WTC11 (cell line): ENCODE measurements around the gene SRSF12. TPM values are rescaled to one million over a fixed set of nuclear protein-coding genes. Genes with fewer than 3 reads are reported as not detected.

Experiments used
- ATAC-seq: fragments of 200-7000 bp; cut with Tn5 transposase; 2 replicates; pipeline ENCODE4 v1.10.0; 2021; ENCODE audit warnings: mild to moderate bottlenecking, moderate library complexity
- CTCF ChIA-PET: fragments of 300-600 bp; sonication (Branson Sonifier 250); formaldehyde crosslinking; loops from one replicate; lab custom pipeline; 2021; ENCODE audit warnings: antibody characterized with exemption; lab: Charles Lee
- POLR2A ChIA-PET: fragments of 350-600 bp; sonication (Branson Sonifier 250); formaldehyde crosslinking; loops from one replicate; lab custom pipeline; 2021; ENCODE audit warnings: antibody characterized with exemption; lab: Charles Lee
- DNase-seq: peaks from one replicate; pipeline ENCODE4 v3.0.0; 2021; ENCODE audit warnings: low spot score
- H3K27ac Mint-ChIP-seq: 2 replicates; pipeline ENCODE4 v1.8.0; 2021; ENCODE audit warnings: mixed read lengths
- H3K27me3 Mint-ChIP-seq: 2 replicates; pipeline ENCODE4 v1.8.0; 2021; ENCODE audit warnings: low read depth, mild to moderate bottlenecking, moderate library complexity, mixed read lengths
- H3K36me3 Mint-ChIP-seq: 2 replicates; pipeline ENCODE4 v1.8.0; 2021; ENCODE audit warnings: mixed read lengths
- H3K4me1 Mint-ChIP-seq: 2 replicates; pipeline ENCODE4 v1.8.0; 2022; ENCODE audit warnings: mixed read lengths
- H3K4me3 Mint-ChIP-seq: 2 replicates; pipeline ENCODE4 v1.8.0; 2021; ENCODE audit warnings: mild to moderate bottlenecking, moderate library complexity, mixed read lengths
- H3K9me3 Mint-ChIP-seq: 2 replicates; pipeline ENCODE4 v1.8.0; 2021; ENCODE audit warnings: mixed read lengths
- CDX4 ChIP-seq: fragments of 250-450 bp; sonication (Bioruptor Pico); IDR thresholded peaks from 2 replicates; pipeline ENCODE4 v1.9.0; 2021; ENCODE audit warnings: moderate library complexity, mild to moderate bottlenecking, inconsistent platforms, borderline replicate concordance
- CREM ChIP-seq: sonication (generic); formaldehyde crosslinking; IDR thresholded peaks from 2 replicates; pipeline ENCODE4 v1.8.1; 2022; ENCODE audit warnings: mild to moderate bottlenecking, missing genetic modification reagents, moderate library complexity
- FOXJ3 ChIP-seq: sonication (generic); formaldehyde crosslinking; IDR thresholded peaks from 2 replicates; pipeline ENCODE4 v1.9.0; 2021; ENCODE audit warnings: missing genetic modification reagents, mild to moderate bottlenecking, borderline replicate concordance
- GABPB1 ChIP-seq: sonication (generic); formaldehyde crosslinking; IDR thresholded peaks from 2 replicates; pipeline ENCODE4 v1.8.1; 2023; ENCODE audit warnings: mild to moderate bottlenecking, missing genetic modification reagents
- GTF2I ChIP-seq: fragments of 250-450 bp; sonication (Bioruptor Pico); conservative IDR thresholded peaks from 2 replicates; pipeline ENCODE4 v1.4.0; 2021; ENCODE audit warnings: mild to moderate bottlenecking
- MXD4 ChIP-seq: fragments of 250-450 bp; sonication (Bioruptor Pico); IDR thresholded peaks from 2 replicates; pipeline ENCODE4 v1.8.0; 2021; ENCODE audit warnings: mild to moderate bottlenecking, moderate library complexity, borderline replicate concordance
- OVOL2 ChIP-seq: fragments of 250-450 bp; sonication (Bioruptor Pico); IDR thresholded peaks from 2 replicates; pipeline ENCODE4 v1.9.0; 2021; ENCODE audit warnings: mild to moderate bottlenecking, borderline replicate concordance
- PRDM15 ChIP-seq: sonication (generic); formaldehyde crosslinking; IDR thresholded peaks from 2 replicates; pipeline ENCODE4 v1.8.0; 2022; ENCODE audit warnings: missing genetic modification reagents
- PREB ChIP-seq: sonication (generic); formaldehyde crosslinking; IDR thresholded peaks from 2 replicates; pipeline ENCODE4 v1.8.1; 2022; ENCODE audit warnings: mild to moderate bottlenecking, missing genetic modification reagents, moderate library complexity, borderline replicate concordance
- RORB ChIP-seq: fragments of 250-450 bp; sonication (Bioruptor Pico); IDR thresholded peaks from 2 replicates; pipeline ENCODE4 v1.9.0; 2021; ENCODE audit warnings: mild to moderate bottlenecking
- STAT6 ChIP-seq: sonication (generic); formaldehyde crosslinking; conservative IDR thresholded peaks from 2 replicates; pipeline ENCODE4 v1.8.1; 2023; ENCODE audit warnings: mild to moderate bottlenecking, low read depth, missing genetic modification reagents, moderate library complexity
- USF2 ChIP-seq: sonication (generic); formaldehyde crosslinking; IDR thresholded peaks from 2 replicates; pipeline ENCODE4 v1.8.1; 2023; ENCODE audit warnings: mild to moderate bottlenecking, missing genetic modification reagents, moderate library complexity
- ZNF121 ChIP-seq: sonication (generic); formaldehyde crosslinking; IDR thresholded peaks from 2 replicates; pipeline ENCODE4 v1.8.0; 2023; ENCODE audit warnings: missing genetic modification reagents
- ZNF263 ChIP-seq: sonication (generic); formaldehyde crosslinking; IDR thresholded peaks from 2 replicates; pipeline ENCODE4 v1.8.1; 2022; ENCODE audit warnings: low read depth, mild to moderate bottlenecking, moderate library complexity, missing genetic modification reagents
- ZNF416 ChIP-seq: fragments of 250-450 bp; sonication (Bioruptor Pico); IDR thresholded peaks from 2 replicates; pipeline ENCODE4 v1.9.0; 2021; ENCODE audit warnings: mild to moderate bottlenecking, inconsistent platforms
- total RNA-seq: library from RNA; stranded (reverse); gene quantifications from 3 replicates; pipeline ENCODE4 v1.2.3, GENCODE V29; 2021
- TF ChIP-seq, protein P1 (sequence below): fragments of 250-450 bp; sonication (Bioruptor Pico); IDR thresholded peaks from 2 replicates; pipeline ENCODE4 v1.9.0; 2021; ENCODE audit warnings: mild to moderate bottlenecking, borderline replicate concordance
- TF ChIP-seq, protein P2 (sequence below): sonication (generic); formaldehyde crosslinking; IDR thresholded peaks from 2 replicates; pipeline ENCODE4 v1.8.1; 2023; ENCODE audit warnings: mild to moderate bottlenecking, missing genetic modification reagents, moderate library complexity
- TF ChIP-seq, protein P3 (sequence below): sonication (generic); formaldehyde crosslinking; IDR thresholded peaks from 2 replicates; pipeline ENCODE4 v1.8.1; 2023; ENCODE audit warnings: mild to moderate bottlenecking, missing genetic modification reagents

The SRSF12 gene
- total RNA-seq, 1 experiment from 2014 or later = 3.8 TPM

DNA sequence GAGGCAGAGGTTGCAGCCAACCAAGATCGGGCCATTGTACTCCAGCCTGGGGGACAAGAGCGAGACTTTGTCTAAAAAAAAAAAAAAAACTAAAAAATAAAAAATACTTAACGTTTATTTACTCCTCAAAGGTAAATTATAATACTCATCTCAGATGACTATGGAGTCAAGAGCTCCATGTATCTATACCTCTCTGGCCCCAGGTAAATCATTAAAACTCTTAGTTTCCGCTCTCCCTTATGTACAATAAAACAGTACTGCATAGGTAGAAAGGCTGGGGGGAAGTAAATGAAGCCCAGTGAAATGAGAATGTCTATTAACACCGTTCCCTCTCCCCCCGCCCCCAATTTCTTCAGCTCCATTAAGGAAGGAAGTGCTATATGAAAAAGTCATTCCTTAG is 1.2 kb downstream of the SRSF12 start:
- Mint-ChIP-seq H3K27ac (no peak overlapping the region), H3K36me3 (no peaks in the 10 kb centered on the region), H3K4me3 (peak overlapping the region; percentile 74), H3K4me1 (peaks cover 9% of the 10 kb centered on the region), H3K27me3 (peaks cover 49% of the 10 kb centered on the region), H3K9me3 (no peaks in the 10 kb centered on the region)
- ChIA-PET CTCF (interaction anchor here (0.7 to 1.9 kb wide), 4 partner anchors 8 to 134 kb away, joined by 3 to 21 read pairs (median 5); no protein-coding TSS in a partner anchor), POLR2A (interaction anchor here (2.7 kb wide), 1 partner anchor 37 kb away, joined by 23 read pairs; the partner anchor contains the start of gene PNRC1)
- no peak for DNase-seq
- ATAC-seq = no peak
- TF ChIP-seq STAT6 (CRISPR knock-in tag) (no peak), USF2 (CRISPR knock-in tag) (no peak), RORB (CRISPR knock-in tag) (no peak), MXD4 (CRISPR knock-in tag) (no peak), FOXJ3 (CRISPR knock-in tag) (no peak), ZNF416 (CRISPR knock-in tag) (no peak), CREM (no peak), PREB (no peak), ZNF263 (CRISPR knock-in tag) (no peak), GABPB1 (CRISPR knock-in tag) (no peak), ZNF121 (CRISPR knock-in tag) (no peak), GTF2I (CRISPR knock-in tag) (no peak), OVOL2 (CRISPR knock-in tag) (no peak), CDX4 (no peak), PRDM15 (CRISPR knock-in tag) (no peak)
- TF ChIP-seq, protein P1, sequence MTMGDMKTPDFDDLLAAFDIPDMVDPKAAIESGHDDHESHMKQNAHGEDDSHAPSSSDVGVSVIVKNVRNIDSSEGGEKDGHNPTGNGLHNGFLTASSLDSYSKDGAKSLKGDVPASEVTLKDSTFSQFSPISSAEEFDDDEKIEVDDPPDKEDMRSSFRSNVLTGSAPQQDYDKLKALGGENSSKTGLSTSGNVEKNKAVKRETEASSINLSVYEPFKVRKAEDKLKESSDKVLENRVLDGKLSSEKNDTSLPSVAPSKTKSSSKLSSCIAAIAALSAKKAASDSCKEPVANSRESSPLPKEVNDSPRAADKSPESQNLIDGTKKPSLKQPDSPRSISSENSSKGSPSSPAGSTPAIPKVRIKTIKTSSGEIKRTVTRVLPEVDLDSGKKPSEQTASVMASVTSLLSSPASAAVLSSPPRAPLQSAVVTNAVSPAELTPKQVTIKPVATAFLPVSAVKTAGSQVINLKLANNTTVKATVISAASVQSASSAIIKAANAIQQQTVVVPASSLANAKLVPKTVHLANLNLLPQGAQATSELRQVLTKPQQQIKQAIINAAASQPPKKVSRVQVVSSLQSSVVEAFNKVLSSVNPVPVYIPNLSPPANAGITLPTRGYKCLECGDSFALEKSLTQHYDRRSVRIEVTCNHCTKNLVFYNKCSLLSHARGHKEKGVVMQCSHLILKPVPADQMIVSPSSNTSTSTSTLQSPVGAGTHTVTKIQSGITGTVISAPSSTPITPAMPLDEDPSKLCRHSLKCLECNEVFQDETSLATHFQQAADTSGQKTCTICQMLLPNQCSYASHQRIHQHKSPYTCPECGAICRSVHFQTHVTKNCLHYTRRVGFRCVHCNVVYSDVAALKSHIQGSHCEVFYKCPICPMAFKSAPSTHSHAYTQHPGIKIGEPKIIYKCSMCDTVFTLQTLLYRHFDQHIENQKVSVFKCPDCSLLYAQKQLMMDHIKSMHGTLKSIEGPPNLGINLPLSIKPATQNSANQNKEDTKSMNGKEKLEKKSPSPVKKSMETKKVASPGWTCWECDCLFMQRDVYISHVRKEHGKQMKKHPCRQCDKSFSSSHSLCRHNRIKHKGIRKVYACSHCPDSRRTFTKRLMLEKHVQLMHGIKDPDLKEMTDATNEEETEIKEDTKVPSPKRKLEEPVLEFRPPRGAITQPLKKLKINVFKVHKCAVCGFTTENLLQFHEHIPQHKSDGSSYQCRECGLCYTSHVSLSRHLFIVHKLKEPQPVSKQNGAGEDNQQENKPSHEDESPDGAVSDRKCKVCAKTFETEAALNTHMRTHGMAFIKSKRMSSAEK = no peak
- TF ChIP-seq, protein P2, sequence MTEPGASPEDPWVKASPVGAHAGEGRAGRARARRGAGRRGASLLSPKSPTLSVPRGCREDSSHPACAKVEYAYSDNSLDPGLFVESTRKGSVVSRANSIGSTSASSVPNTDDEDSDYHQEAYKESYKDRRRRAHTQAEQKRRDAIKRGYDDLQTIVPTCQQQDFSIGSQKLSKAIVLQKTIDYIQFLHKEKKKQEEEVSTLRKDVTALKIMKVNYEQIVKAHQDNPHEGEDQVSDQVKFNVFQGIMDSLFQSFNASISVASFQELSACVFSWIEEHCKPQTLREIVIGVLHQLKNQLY (CRISPR knock-in tag) = no peak
- TF ChIP-seq, protein P3, sequence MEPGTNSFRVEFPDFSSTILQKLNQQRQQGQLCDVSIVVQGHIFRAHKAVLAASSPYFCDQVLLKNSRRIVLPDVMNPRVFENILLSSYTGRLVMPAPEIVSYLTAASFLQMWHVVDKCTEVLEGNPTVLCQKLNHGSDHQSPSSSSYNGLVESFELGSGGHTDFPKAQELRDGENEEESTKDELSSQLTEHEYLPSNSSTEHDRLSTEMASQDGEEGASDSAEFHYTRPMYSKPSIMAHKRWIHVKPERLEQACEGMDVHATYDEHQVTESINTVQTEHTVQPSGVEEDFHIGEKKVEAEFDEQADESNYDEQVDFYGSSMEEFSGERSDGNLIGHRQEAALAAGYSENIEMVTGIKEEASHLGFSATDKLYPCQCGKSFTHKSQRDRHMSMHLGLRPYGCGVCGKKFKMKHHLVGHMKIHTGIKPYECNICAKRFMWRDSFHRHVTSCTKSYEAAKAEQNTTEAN = no peak
